Endothelial cell of umbilical vein (primary cell): Measurements from ENCODE around the gene RTN3. TPM values are rescaled to one million over a fixed set of nuclear protein-coding genes. Genes with fewer than 3 reads are reported as not detected.

Experiments used
- BruUV-seq: library from RNA; stranded (reverse); fragments of 400-500 nt; replicated peaks from 2 replicates; lab custom pipeline; 2021; lab: Mats Ljungman, UMichigan
- CTCF ChIA-PET: fragments of 300-600, 350-600 bp; sonication (Branson Sonifier 250); formaldehyde crosslinking; loops from one replicate; lab custom pipeline; 2021; ENCODE audit warnings: antibody characterized with exemption, inconsistent platforms; lab: Charles Lee
- POLR2A ChIA-PET: fragments of 300-600, 350-600 bp; sonication (Branson Sonifier 250); formaldehyde crosslinking; loops from one replicate; lab custom pipeline; 2021; ENCODE audit warnings: antibody characterized with exemption, inconsistent platforms; lab: Charles Lee
- DNase-seq: peaks from one replicate; pipeline ENCODE4 v3.0.0-alpha.2; 2011; ENCODE audit warnings: low read depth, low spot score
- FAIRE-seq: peaks from 2 replicates; lab custom pipeline; 2011; peaks lifted over from hg19 to GRCh38; lab: Jason Lieb, UNC
- H2AFZ ChIP-seq: 2 replicates; pipeline ENCODE4 v1.6.0; 2012; ENCODE audit warnings: low read depth, low read length, control low read depth, inconsistent platforms
- H3K27ac ChIP-seq: 2 replicates; pipeline ENCODE4 v1.5.1; 2011; ENCODE audit warnings: low read depth, mild to moderate bottlenecking, control low read depth, low read length, moderate library complexity; ENCODE audit not compliant: insufficient read depth
- H3K27me3 ChIP-seq, 2 experiments: 2 replicates each; pipeline versions ENCODE4 v1.6.0 to v1.6.1; 2011; ENCODE audit warnings: low read length in 2 of 2, mixed read lengths in 1 of 2; ENCODE audit not compliant: control insufficient read depth in 2 of 2, insufficient read depth in 2 of 2
- H3K36me3 ChIP-seq, 2 experiments: 2 replicates in 1 of 2; 3 replicates in 1 of 2; pipeline ENCODE4 v1.5.1; 2011; ENCODE audit warnings: low read length in 2 of 2, mild to moderate bottlenecking in 1 of 2, moderate library complexity in 1 of 2; ENCODE audit not compliant: control insufficient read depth in 2 of 2, insufficient read depth in 2 of 2; ENCODE audit errors: extremely low read depth in 1 of 2
- H3K4me1 ChIP-seq: 3 replicates; pipeline ENCODE4 v1.5.1; 2011; ENCODE audit warnings: mild to moderate bottlenecking, low read length; ENCODE audit not compliant: control insufficient read depth, insufficient read depth; ENCODE audit errors: extremely low read depth
- H3K4me2 ChIP-seq: 2 replicates; pipeline ENCODE4 v1.6.1; 2011; ENCODE audit warnings: low read length, control low read depth, mixed read lengths; ENCODE audit not compliant: insufficient read depth
- H3K4me3 ChIP-seq, 3 experiments: fragments of 200-600 bp in 1 of 3; sonication (generic), shearing (Covaris generic) in 1 of 3; replicated peaks in 1 of 3; 2 replicates each; pipeline ENCODE4 v1.5.1; 2011 to 2016; ENCODE audit warnings: control low read depth in 3 of 3, low read length in 3 of 3, mild to moderate bottlenecking in 2 of 3, inconsistent platforms in 1 of 3, low read depth in 1 of 3, moderate library complexity in 1 of 3; ENCODE audit not compliant: insufficient read depth in 1 of 3
- H3K79me2 ChIP-seq: 2 replicates; pipeline ENCODE4 v1.6.0; 2012; ENCODE audit warnings: low read length, inconsistent platforms; ENCODE audit not compliant: control insufficient read depth, insufficient read depth
- H3K9ac ChIP-seq: replicated peaks from 2 replicates; pipeline ENCODE3; 2011; ENCODE audit warnings: low read length, control low read depth; ENCODE audit not compliant: insufficient read depth; ENCODE audit errors: extremely low read depth
- H3K9me1 ChIP-seq: replicated peaks from 3 replicates; pipeline ENCODE4 v1.6.0; 2011; ENCODE audit warnings: mild to moderate bottlenecking, low read length; ENCODE audit not compliant: control insufficient read depth, insufficient read depth; ENCODE audit errors: extremely low read depth
- H3K9me3 ChIP-seq: replicated peaks from 2 replicates; pipeline ENCODE4 v1.5.1; 2012; ENCODE audit warnings: low read length, inconsistent platforms; ENCODE audit not compliant: control insufficient read depth, insufficient read depth
- H4K20me1 ChIP-seq: replicated peaks from 2 replicates; pipeline ENCODE3; 2011; ENCODE audit warnings: mild to moderate bottlenecking, low read length; ENCODE audit not compliant: control insufficient read depth, insufficient read depth; ENCODE audit errors: extremely low read depth
- CTCF ChIP-seq, 2 donors: IDR thresholded peaks; 1 replicate in 1 of 2; 2 replicates in 1 of 2; pipeline ENCODE4 v1.5.1; 2011; ENCODE audit warnings: low read length in 2 of 2, mild to moderate bottlenecking in 2 of 2, moderate library complexity in 2 of 2, control low read depth in 1 of 2, inconsistent platforms in 1 of 2, low read depth in 1 of 2; ENCODE audit not compliant: insufficient read depth in 1 of 2; ENCODE audit errors: extremely low read depth in 1 of 2
- EZH2 ChIP-seq: IDR thresholded peaks from 2 replicates; pipeline ENCODE4 v1.6.1; 2012; ENCODE audit warnings: borderline replicate concordance, low read depth, mild to moderate bottlenecking, moderate library complexity, low read length, inconsistent platforms; ENCODE audit not compliant: severe bottlenecking
- FOS ChIP-seq: IDR thresholded peaks from 2 replicates; pipeline ENCODE4 v1.6.1; 2011; ENCODE audit warnings: mild to moderate bottlenecking, low read length, moderate library complexity, borderline replicate concordance; ENCODE audit not compliant: insufficient read depth
- GATA2 ChIP-seq: IDR thresholded peaks from 2 replicates; pipeline ENCODE4 v1.7.0; 2011; ENCODE audit warnings: low read depth, mild to moderate bottlenecking, moderate library complexity, mixed read lengths, low read length; ENCODE audit not compliant: insufficient read length, insufficient read depth
- JUN ChIP-seq: IDR thresholded peaks from 2 replicates; pipeline ENCODE4 v1.6.1; 2011; ENCODE audit warnings: borderline replicate concordance, low read depth; ENCODE audit not compliant: insufficient read length, insufficient read depth
- MAX ChIP-seq: IDR thresholded peaks from 2 replicates; pipeline ENCODE4 v1.6.1; 2011; ENCODE audit not compliant: insufficient read depth, insufficient read length
- MYC ChIP-seq: IDR thresholded peaks from one replicate; pipeline ENCODE4 v1.6.1; 2011; ENCODE audit warnings: mild to moderate bottlenecking, low read depth, low read length
- POLR2A ChIP-seq: IDR thresholded peaks from 2 replicates; pipeline ENCODE4 v1.6.1; 2012; ENCODE audit warnings: low read depth, mild to moderate bottlenecking, control low read depth, low read length
- POLR2AphosphoS5 ChIP-seq: IDR thresholded peaks from 2 replicates; pipeline ENCODE4 v1.6.1; 2012; ENCODE audit warnings: low read depth, mild to moderate bottlenecking, control low read depth, low read length, moderate library complexity; ENCODE audit not compliant: insufficient read depth
- dilution Hi-C: fragments of 300-500 bp; cut with MboI; formaldehyde crosslinking; loops from one replicate; pipeline ENCODE4 v1.15.0; 2019; ENCODE audit warnings: low sequenced_read_pairs; ENCODE audit not compliant: extremely low pct_ligation_motif_present
- intact Hi-C: fragments of 100-400 bp; cut with micrococcal nuclease; formaldehyde crosslinking; loops from one replicate; pipeline ENCODE4 v1.10.0; 2022
- polyA plus RNA-seq, 4 experiments: library from polyadenylated mRNA; depleted of rRNA in 3 of 4; stranded (reverse) in 3 of 4; unstranded in 1 of 4; fragments of >200 nt; gene quantifications; 2 replicates each; pipeline versions ENCODE4 v1.2.1 to v1.2.3, GENCODE V29; 2011 to 2012; ENCODE audit warnings: missing spikeins in 1 of 4
- total RNA-seq: library from RNA; stranded (reverse); gene quantifications from 2 replicates; pipeline ENCODE4 v1.2.3, GENCODE V29; 2021

The RTN3 gene
- total and polyA plus RNA-seq, 2 donors (not counting 3 experiments of a cell fraction or from before 2014, with no cell fraction given): 90.6 to 112 TPM

DNA sequence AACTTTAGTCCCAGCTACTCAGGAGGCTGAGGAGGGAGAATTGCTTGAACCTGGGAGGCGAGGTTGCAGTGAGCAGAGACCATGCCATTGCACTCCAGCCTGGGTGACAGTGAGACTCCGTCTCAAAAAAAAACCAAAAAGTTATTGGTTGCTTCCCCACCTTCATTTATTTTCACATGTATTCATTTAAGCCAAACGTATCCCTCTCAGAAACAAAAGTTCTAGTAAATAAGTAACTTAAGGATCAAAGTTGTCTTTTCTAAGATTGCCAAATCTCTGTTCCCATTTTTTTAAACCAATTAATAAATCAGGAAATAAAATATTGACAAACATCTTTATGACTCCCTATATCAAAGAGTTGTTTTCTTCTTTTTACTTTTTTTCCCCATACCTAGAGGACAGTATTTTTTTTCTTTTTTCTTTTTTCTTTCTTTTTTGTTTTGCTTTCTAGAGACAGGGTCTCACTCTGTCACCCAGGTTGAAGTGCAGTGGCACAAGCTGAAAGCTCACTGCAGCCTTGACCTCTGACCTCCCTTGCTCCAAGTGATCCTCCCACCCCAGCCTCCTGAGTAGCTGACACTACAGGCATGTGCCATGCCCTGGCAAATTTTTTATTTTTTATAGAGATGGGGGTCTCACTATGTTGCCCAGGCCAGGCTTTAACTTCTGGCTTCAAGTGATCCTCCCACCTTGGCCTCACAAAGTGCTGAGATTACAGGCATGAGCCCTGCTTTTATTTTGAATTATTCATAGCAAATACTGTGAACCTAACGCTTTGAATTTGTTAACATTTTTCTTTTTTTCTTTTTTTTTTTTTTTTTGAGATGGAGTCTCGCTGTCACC is 75.8 kb downstream of the RTN3 start:
- FAIRE-seq (no peak), DNase-seq (no peak)
- Histone ChIP-seq H3K9ac (no peak overlapping the region), H3K4me1 (no peaks in the 10 kb centered on the region), H3K36me3 (peaks cover 9 to 12% of the 10 kb centered on the region in 2 experiments), H3K79me2 (no peaks in the 10 kb centered on the region), H3K9me3 (no peaks in the 10 kb centered on the region), H4K20me1 (no peaks in the 10 kb centered on the region), H3K27ac (no peak overlapping the region), H3K4me3 (no peak overlapping the region), H3K9me1 (no peaks in the 10 kb centered on the region), H3K4me2 (no peak overlapping the region), H3K27me3 (no peaks in the 10 kb centered on the region), H2AFZ (no peak overlapping the region)
- BruUV-seq: no TSS peak
- dilution Hi-C loops: no loop called here
- intact Hi-C loops: no loop called here
- CTCF ChIA-PET: no interaction called here
- POLR2A ChIA-PET: no interaction called here
- TF ChIP-seq FOS (no peak), POLR2AphosphoS5 (no peak), MYC (no peak), JUN (no peak), POLR2A (no peak), CTCF (IDR thresholded peaks at IDR 0.05; ENCODE audit: extremely low read depth in 1 of 2, insufficient read depth in 1 of 2, low read depth in 1 of 2, low read length in 2 of 2) (no peak), GATA2 (no peak), EZH2 (no peak), MAX (no peak)
